Mesenteric fat pad (tissue), 1 donor: ENCODE data around the gene SAMD15. TPM values are rescaled to one million over a fixed set of nuclear protein-coding genes. Genes with fewer than 3 reads are reported as not detected.
"Not testable (repeated sequence)": the region's sequence is repeated elsewhere in the genome, so short reads cannot be mapped to it uniquely, and the experiment has no call there.

Experiments
- DNase-seq: peaks from one replicate; pipeline ENCODE4 v3.0.0-alpha.2; 2020; ENCODE audit warnings: low spot score
- long read RNA-seq: library from polyadenylated mRNA; unstranded; transcript quantifications from one replicate; pipeline ENCODE4 v2.0.0, GENCODE V29; 2020
- total RNA-seq: library from RNA; stranded (reverse); fragmentation: NEBNext Ultra II Directional; extraction: Animal tissue kit (Norgen Biotek cat#: 25700); gene quantifications from one replicate; pipeline ENCODE4 v1.2.1, GENCODE V29; 2021
- donor health status: DM: yes; HTN: yes; CAD: no.

Gene SAMD15
- total RNA-seq, result 1.5 TPM
- long read RNA-seq, result 0 reads

DNA sequence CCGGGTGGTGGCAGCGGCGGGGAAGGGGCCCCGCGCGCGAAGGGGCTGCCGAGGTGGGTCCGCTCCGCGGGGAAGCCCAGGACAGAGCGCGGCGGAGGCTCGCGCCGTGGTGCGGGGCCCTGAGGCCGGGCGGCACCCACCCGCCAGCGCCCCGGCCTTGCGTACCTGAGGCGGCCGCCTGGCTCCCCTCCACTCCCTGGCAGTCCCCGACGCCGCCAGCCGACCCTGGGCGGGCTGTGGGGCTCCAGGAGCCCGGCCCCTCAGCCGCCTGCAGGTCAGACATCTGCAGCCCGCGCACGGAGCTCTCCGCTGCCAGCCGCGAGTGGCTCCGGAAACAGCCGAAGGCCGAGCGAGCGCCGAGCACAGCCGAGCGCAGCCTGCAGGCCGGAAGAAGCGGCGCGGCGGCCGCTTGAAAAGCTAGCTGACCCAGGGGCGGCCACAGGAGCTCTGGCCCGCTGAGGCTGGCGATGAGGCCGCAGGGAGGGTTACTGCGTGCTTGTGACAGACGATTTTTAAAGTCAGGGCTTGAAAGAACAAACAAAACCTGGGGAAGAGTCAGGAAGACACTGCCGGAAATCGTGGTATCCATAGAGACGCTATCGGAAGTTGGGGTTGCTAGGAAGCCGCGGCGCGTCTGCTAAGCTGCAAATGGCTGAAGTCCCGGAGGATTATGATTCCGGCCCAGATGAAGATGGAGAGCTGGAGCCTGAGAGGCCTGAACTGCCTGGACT, at the start of gene SAMD15, which contains the start of gene TMED8:
Gene SAMD15 (plus strand): TSS at position 609 of the 731 bp plus-strand sequence. CDS start 40 bp downstream, at position 649.
Gene TMED8 (minus strand): TSS at position 324 of the 731 bp plus-strand sequence. CDS start 41 bp downstream, at position 283.
- peak; percentile 95 for DNase-seq

DNA sequence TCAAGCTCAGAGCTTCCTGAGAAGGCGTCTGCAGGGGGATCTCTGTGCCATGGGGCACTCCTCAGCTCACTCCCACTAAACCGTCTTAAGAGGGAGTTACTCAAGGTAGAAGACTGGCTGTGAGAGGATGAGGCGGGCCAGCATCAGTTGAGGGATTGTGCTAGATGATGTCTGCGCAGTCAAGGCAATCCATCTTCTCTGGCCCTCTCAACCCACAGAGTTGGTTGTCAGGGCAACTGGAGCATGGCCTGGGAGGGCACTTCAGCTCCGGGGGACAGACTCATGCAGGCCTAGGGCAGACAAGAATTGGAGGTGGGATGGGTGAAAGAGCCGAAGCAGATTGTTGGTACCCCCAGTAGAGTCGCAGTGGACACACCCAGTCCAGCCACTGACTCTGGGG, 47.3 kb upstream of the SAMD15 start:
- no peak for DNase-seq

DNA sequence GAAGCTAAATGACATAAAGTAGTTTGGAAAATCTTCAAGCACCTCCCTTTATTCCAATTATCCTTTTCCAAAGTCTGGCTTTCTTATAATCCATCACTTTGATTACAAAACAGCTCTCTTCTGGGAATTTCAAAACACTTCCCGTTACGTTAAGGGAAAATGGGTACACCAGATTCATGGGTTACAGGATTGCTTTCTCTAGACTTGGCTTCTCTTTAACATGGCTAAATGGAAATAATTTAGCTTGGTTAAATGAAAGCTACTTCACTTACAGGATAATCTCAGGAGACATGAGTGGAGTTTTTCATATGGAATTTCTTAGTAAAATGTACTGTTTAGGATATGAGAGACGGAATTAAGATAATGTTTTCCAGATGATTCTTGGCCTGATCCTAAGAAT, 41.6 kb upstream of the SAMD15 start:
- DNase-seq, result no peak

DNA sequence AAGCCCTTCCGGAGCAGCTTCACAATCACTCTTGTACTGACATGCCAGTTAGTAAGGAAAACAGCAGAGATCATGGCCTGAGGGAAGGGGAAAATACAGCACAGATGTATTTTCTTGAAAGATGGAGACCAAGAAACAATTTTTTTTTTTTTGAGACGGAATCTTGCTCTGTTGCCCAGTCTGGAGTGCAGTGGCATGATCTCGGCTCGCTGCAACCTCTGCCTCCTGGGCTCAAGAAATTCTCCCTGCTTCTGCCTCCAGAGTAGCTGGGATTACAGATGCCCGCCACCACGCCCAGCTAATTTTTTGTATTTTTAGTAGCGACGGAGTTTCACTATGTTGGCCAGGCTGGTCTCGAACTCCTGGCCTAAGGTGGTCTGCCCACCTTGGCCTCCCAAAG, 39.9 kb upstream of the SAMD15 start:
- DNase-seq, result not testable (repeated sequence)

DNA sequence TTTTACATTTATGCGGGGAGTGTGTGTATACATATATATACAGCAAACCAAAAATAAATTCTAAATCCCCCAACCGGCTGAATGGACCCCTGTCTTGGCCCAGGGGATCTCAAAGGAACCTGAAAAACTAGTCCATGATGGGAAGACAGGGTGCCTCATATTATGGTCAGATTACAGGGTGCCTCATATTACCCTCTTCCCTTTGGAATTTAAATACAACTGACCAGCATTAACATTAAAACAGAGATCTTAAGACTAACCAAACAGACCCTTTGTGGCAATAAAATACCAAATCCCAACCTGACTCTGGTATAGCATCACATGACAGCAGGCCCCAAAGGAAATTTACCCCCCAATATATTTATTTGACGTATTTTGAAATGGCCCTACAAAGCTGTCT, 39.3 kb upstream of the SAMD15 start:
- DNase-seq, result no peak

DNA sequence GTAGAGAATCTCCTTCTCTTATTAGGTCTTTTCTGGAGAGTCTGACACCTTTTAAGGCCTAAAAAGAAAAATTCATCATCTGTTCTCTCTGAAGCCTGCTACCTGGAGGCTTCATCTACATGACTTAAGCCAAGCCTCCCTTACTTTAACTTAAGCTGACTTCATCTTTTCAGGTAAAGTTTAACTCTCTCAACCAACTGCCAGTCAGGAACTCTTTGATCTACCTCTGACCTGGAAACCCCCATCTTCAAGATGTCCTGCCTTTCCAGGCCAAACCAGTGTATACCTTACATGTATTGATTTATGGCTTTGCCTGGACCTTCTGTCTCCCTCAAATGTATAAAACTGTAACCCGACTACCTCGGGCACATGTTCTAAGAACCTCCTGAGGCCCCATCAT, 38.9 kb upstream of the SAMD15 start:
- DNase-seq, result no peak

DNA sequence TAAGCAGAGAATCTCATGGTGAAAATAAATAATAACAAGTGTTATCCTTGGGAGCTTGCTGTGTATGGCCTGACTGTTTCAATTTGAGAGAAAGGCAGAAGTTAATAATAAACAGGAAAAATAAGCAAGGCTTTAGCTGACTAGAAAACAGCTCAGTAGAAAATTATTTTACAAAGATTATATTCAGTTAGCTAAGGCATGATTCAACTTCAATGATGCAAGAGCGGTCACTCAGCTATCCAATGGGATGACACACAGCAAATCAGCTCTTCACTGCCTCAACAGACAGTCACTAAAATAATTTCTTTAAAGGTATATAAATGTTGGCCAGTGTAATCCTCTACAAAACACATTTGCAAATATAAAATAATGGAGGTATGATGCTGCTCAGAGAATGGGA, 37.8 kb upstream of the SAMD15 start:
- DNase-seq, result no peak

DNA sequence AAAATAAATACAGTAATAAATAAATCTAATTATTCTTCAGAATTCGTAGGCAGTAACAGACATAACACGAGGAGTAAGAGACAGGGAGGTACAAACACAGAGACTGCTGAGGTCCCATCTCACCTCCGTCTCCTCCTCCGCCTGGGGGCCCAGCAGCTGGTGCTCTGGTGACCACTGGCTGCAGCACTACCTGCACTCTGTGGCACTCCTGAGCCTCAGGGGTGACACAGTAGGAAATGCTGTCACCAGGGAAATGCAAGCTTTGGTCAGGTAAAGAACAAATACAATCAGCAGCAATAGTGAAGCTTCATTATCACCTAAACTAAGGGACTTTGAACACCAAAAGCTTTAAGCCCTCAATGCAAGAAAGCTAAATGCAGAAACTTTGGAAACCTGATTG, 36.8 kb upstream of the SAMD15 start:
- DNase-seq, result no peak

DNA sequence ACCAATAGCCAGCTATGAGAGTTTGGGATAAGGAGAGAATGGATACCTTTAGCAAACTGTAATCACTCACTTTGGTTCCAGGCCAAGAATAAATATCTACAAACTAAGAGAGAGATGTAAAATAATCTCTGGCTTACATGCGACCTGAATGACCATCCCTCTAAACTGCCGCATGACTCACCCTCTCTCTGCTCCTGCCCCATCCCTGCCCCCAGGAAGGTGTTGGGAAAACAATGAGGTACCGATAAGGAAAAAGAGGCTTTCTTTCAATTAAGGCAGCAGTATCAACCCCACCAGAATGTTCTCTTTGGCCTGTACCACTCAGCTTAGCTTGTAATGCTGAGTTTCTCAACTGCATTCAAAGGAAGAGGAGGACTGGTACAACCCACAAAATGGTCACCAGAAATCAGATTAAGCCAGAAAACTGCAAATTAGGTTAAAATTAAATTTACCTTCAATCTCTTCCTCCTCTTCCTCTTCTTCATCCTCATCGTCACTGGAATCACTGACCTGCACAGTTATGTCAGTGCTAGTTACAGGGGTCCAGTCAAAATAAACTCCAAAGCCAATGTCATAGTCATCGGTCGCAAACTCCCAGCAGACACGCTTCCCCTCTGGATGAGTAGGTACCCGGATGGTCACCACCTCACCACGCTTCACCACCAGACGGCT, 34.3 kb upstream of the SAMD15 start:
- DNase-seq, result no peak

DNA sequence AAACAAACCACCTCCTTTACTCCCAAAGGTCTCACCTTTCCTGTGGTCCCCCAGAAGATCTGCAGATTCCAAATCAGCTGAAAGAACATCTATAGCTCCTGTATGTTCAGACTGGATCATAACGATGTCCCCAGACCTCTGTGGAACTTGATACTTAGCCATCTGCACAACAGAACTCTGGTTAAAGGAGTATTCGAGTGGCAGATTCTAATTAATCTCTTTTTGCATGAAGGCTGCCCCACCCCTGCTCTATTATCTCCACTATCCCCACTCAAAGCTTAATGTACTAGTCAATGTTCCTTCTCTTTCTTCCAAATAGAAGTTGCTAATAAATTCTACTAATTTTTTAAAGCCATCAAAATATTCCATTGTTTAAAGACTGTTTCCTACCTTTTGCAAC, 33.5 kb upstream of the SAMD15 start:
- DNase-seq, result no peak

DNA sequence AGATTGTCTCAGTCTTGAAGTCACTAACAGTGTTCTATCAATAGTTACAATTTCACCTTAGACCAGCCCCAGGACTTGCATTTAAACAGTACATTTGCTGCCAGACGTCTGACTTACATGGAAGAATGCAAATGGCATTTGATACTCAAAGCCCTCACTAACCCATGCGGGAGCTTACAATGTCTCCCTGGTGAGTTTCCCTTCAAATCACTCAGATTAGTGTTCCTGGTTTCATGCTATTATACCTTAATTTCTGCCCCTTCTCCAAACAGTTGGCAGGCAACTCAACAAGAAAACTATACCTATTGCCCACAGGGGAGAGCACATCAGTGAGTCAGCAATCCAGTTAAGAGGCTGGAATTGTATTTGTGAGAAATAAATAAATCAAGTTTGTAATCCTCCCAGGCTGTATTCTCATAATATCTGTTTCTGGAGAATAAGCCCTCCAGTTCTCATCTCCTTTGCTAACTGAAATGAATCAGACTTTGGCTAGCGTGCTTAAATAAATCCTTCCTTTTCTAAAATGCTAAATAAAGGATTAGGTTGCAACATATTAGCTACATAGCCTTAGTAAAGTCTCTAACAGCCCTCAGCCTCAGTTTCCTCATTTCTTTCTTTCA, 32.7 kb upstream of the SAMD15 start:
- no peak for DNase-seq

DNA sequence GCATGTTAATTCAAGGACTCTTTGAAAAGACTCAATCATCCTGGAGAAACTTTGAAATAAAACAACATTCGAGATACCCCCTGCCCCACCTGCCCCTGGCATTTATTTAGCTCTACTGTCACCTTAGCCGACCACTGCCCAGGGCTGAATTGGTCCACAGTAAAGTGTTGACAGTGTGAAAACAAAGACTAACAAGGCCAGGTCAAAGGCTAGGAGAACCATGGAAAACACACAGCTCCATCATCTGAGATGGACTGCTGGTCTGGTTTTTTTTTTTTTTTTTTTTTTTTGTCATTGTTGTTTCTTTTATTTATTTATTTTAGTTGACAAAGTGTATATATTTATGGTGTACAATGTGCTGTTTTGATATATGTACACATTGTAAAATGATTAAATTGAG, 30.7 kb upstream of the SAMD15 start:
- DNase-seq, result no peak

DNA sequence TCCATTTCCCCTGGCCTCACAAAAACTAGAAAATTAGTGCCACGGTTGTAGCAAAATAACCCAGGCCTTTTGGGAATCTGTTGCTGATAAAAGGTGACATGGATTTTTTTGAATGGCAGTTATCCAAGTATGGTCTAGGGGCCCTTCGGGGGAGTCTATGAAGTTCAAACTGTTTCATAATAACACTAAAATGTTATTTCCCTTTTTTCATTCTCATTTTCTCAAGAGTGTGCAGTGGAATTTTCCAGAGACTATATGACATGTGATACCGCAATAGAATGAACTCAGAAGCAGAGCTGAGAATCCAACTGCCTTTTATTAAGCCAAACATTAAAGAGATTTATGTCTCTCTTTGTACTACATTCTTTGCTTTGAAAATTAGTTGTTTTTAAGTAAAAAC, 29.4 kb upstream of the SAMD15 start:
- no peak for DNase-seq

DNA sequence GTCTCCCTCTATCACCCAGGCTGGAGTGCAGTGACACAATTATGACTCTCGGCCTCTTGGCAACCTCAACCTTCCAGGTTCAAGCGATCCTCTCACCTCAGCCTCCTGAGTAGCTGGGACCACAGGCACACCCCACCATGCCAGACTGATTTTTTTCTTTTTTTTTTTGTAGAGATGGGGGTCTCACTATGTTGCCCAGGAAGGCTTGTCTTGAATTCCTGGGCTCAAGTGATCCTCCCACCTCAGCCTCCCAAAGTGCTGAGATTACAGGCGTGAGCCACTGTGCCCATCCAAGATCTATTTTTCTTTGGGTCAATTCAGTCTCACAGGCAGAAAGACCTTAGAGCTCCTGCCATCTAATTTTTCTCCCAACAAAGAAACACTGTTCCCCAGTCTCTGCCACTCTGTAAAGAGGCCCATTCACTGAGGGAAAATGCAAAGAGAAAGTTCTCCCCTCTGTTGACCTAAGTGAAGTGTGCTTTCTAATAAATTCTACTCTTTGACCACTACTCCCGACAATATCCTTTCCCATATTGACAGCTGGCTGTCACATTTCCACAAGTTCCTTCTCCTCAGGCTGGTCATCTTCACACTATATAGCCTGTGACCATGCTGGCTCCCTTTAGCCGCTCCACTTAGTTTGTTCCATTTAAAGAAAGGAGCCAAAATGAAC, 23.6 kb upstream of the SAMD15 start:
- DNase-seq, result no peak

DNA sequence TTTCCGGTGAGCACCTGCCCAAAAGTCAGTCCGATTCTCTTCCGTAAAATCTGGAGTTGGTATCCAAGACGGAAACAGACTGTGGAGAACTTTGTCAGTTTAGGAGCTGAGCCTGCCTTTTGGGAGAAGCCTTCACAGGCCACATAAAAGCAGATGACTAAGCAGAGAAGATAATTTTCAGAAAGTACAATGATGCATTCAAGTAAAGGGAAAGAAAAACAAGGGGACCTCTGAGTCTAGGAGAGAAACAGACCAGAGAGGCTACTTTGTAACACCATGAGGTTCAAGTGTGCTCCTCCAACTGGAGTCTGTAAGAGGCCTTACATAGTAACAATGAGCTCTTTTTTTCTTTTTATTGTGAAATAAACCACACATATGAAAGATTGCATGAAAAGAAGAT, 21.4 kb upstream of the SAMD15 start:
- DNase-seq, result no peak

DNA sequence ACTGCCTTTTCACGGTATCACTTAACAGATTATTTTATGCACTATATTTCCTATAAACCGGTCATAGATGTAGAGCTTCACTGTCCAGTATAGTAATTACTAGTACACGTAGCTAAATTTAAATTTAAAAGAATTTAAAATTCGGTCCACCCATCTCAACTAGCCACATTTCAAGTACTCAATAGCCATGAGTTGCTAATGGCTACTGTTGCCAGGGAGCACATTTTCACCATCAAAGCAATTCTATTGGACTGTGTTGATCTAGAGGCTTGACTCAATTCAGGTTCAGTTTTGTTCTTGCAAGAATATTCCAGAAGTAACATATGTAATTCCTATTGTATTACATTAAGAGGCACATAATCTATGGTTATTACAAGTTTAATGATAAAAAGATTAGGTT, 20.3 kb upstream of the SAMD15 start:
- DNase-seq, result no peak

DNA sequence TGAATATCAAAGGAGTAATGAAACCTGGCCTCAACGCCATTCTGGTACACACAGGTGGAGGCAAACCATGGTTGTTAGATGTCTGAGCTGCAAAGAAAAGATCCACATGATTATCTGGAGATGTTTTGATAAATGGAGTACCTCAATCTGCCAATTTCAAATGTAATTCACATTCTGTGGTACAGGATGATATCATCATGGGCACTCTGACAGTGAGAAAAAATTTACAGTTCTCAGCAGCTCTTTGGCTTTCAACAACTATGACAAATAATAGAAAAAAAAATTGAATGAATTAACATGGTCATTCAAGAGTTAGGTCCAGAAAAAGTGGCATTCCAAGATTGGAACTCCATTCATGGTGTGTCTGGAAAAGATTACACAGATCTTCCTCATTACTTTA, 17.6 kb upstream of the SAMD15 start:
- no peak for DNase-seq

DNA sequence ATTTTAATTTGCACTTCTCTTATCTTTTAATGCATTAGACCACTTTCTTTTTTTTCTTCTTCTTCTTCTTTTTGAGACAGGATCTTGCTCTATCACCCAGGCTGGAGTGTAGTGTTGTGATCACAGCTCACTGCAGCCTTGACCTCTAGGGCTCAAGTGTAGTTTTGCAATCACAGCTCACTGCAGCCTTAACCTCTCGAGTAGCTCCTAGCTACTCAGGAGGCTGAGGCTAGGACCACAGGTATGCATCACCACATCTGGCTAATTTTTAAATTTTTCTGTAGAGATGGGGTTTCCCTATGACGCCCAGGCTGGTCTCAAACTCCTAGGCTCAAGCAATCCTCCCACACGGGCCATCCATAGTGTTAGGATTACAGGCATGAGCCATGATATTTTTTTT, 13.0 kb upstream of the SAMD15 start:
- no peak for DNase-seq

DNA sequence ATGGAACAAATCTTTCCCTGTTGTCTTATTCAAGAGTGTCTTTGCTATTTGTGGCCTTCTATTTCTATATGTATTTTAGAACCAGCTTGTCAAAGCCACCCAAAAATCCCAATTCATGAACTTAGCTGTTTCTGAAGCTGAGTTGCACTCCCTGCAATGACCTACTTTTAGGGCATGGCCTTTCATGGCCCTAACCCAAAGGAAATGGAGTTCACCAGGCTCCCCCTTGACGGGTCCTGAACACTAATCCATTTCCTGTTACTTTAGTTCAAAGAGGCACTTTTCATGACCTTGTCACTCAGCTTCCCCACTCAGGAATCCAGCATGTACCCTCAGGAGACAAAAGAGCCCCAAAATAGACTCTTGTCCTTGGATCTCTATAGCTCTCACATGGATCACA, 7.9 kb upstream of the SAMD15 start:
- DNase-seq, result no peak

DNA sequence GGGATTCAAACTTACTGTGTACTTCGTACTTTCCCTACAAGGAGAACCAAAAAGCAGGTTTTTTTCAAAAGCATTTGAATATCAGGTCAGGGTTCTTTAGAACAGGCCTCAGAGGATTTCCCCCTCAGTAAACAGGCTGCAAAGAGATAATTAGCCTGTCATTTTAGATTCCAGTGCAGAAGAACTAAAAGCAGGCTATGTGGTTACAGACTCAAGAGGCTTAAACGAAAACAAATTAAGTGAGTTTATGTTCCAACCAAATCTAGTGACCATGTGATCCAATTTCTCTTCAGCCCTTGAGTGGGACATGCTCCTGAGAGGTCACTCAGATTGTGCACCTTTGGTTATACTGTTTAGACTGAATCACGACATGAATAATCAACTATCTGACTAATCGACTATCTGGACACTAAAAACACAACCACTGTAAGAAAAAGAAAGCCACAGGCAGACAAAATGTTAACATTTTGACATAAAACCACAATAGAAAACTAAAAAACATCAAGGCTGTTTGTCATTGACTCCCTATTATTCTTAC, 4.8 kb upstream of the SAMD15 start:
- no peak for DNase-seq

DNA sequence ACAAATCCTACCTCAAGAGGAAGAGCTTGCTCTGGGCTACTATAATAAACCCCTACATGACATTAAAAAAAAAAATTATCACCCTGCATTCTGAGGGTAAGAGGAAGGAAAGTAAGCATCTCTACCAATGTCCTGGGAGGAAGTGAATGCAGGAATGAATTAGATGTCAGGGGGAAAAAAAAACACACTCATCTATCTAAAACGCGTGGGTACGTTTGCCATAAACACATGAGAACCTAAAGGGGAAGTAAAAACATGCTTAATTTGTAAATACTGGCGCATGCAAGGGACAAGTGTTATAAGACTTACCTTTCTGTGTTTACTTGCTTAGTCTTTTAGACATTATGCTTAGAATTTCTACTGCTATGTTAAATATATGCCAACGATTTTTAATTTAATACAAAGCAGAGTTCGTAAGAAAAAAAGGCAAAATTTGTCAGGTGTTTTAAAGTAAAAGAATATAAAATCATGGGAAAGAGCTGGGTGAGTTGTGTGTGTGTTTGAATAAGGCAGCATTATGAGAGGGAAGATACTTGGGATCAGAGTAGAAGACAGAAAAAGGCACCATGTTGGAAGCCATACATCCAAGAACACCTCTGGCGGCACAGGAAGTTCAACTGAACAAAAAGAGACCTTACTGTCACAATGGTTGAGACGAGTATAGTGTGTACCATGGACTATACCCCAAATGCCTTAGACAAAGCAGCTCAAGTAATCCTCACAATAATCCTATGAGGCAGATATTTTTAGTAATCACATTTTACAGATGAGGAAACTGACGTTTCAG, 1.8 kb upstream of the SAMD15 start:
- no peak for DNase-seq
